Fibroblast of the conjunctiva (primary cell): Measurements from ENCODE around the gene KCTD2.
"Not testable (repeated sequence)": the region's sequence is repeated elsewhere in the genome, so short reads cannot be mapped to it uniquely, and the experiment has no call there.

ENCODE experiments used
- DNase-seq: peaks from one replicate; pipeline ENCODE4 v3.0.0-alpha.2; 2010; ENCODE audit warnings: low read depth

KCTD2 gene

DNA sequence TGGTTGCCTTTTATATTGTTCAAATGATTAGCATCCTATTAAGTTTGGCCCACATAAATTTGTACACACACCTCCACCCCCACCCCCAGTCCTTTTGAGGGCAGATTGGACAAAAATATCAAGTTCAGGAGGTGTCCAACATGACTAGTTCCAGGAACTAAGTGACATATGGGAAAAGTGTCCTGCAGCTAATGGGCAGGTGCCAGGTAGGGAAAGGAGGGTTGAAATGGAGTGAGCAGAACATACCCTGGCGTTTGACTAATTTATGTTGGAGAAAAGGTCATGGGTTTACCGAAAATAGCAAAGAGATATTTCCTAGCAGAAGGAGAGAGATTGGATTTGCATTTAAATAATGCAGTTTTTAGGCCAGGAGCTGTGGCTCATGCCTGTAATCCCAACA lies 4.9 kb downstream of the KCTD2 start:
- DNase-seq = no peak

- peak; percentile 60 for DNase-seq
Measured at GRCh38 chr17:75059369-75060345, 12.6 kb downstream of the KCTD2 start.

- DNase-seq = no peak
Measured at GRCh38 chr17:75060434-75061054, 13.5 kb downstream of the KCTD2 start.

- DNase-seq = no peak
Measured at GRCh38 chr17:75061055-75061438, 14.0 kb downstream of the KCTD2 start.

GRCh38 chr17:75061618-75062017 lies 14.6 kb downstream of the KCTD2 start:
- DNase-seq = no peak

DNA sequence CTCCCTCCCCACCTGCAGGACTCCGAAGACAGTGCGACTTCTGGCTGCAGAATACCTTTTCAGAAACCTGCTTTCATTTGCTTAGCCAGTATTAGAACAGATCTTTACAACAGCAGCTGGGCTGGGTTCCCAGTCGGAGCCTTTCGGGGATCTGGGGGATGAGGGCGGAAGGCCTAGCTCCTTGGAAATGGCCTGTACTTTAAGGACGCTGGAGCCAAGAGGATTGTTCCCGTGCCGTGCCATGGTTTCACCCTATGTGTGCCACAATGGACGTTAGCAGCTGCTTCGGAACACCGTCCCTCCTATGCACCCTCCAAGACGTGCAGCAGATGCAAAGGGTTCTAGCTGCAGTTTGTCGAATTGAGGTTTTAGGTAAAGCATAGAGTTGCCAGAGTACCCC lies 16.2 kb downstream of the KCTD2 start:
- DNase-seq = no peak

GRCh38 chr17:75063626-75064025 lies 16.6 kb downstream of the KCTD2 start:
- no peak for DNase-seq

- DNase-seq = no peak
Measured at GRCh38 chr17:75064040-75064439, 17.0 kb downstream of the KCTD2 start.

- no peak for DNase-seq
Measured at GRCh38 chr17:75064460-75064859, 17.4 kb downstream of the KCTD2 start.

DNA sequence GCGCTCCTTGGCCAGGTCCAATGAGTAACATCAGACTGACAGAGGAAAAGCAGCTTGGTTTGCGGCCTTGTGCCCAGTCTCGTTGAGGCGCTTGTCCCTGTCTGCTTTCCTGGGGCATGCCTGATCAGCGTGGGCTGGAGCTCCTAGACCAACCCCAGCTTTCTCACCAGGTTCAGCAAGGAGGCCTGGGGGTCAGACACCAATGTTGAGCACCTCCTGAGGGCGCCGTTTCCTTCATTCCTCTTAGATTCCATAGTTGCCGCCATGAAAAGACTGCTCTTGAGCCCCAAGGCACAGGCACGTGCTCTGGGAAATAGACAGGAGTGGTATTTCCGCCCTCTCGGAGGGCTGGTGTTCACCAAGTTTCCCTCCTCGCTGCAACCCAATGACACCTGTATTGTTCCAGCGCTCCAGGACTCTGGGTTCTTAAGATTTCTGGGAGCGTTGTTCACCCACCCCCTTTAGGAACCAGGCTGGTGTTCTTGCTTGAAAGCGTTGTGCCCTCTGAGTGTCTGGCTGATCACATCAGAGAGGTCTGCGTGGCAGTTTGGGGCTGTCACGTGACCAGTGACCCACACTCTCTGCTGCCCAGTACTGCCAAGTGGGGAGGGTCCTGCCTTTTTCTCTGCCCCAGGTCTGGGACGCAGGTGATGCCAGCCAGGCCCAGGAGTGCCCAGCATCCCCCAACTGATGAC lies 18.0 kb downstream of the KCTD2 start:
- no peak for DNase-seq

GRCh38 chr17:75065562-75066151 lies 18.6 kb downstream of the KCTD2 start:
- no peak for DNase-seq

DNA sequence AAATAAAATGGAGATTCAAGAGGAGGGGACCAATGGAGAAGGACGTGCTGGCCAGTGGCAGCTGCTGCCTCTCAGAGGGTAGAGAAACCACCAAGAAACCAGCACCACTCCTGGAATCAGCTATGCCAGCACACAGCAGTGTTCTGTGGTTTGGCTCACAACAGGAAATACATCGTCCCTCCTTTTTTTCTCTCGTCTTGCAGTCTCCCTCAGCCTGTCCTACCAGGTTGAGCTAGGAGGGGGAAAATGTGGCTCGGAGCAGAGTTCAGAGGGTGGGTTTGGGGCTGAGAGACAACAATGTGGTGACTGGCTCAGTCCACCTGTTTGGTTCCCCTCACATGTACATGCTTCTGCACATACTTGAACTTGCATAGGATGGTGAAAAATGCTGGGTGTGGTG lies 20.8 kb downstream of the KCTD2 start:
- no peak for DNase-seq

GRCh38 chr17:75068750-75069149 lies 21.7 kb downstream of the KCTD2 start:
- DNase-seq = no peak

GRCh38 chr17:75069783-75070182 lies 22.8 kb downstream of the KCTD2 start:
- DNase-seq = no peak

GRCh38 chr17:75071478-75072271 lies 24.6 kb downstream of the KCTD2 start:
- DNase-seq = not testable (repeated sequence)

GRCh38 chr17:75072909-75073308 lies 25.9 kb downstream of the KCTD2 start:
- not testable (repeated sequence) for DNase-seq

DNA sequence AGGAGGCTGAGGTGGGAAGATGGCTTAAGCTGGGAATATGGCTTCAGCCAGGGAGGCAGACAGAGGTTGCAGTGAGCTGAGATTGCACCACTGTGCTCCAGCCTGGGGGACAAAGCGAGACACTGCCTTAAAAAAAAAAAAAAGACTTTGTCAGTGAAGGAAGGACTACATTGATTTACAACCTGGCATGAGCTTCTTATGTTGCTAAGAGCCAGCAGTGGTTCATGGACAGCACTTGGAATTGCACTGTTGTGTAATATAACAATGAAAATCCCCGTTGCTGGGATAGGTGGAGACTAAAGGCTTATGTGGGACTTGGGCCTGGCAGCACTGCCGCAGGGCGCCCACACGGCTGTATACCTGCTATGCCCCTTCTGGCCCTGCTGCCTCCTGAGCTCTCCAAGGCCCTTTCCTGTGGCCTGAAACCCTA lies 26.6 kb downstream of the KCTD2 start:
- no peak for DNase-seq

- DNase-seq = no peak
Measured at GRCh38 chr17:75074532-75074931, 27.5 kb downstream of the KCTD2 start.

GRCh38 chr17:75075597-75076336 lies 28.7 kb downstream of the KCTD2 start:
- DNase-seq = no peak

- DNase-seq = no peak
Measured at GRCh38 chr17:75077072-75077495, 30.1 kb downstream of the KCTD2 start.
